GM12878 (cell line): Measurements from ENCODE around the gene MTMR3. TPM values are rescaled to one million over a fixed set of nuclear protein-coding genes. Genes with fewer than 3 reads are reported as not detected.

Experiments
- ATAC-seq: fragments of 200-7000 bp; cut with Tn5 transposase; 3 replicates; pipeline ENCODE4 v1.9.1; 2020; ENCODE audit warnings: mild to moderate bottlenecking, moderate library complexity
- BruUV-seq: library from RNA; stranded (reverse); fragments of 400-500 nt; replicated peaks from 2 replicates; lab custom pipeline; 2021; lab: Mats Ljungman, UMichigan
- CTCF ChIA-PET: fragments of 300-600 bp; sonication (Branson Sonifier 250); formaldehyde crosslinking; extraction: SDS; loops from one replicate; lab custom pipeline; 2021; ENCODE audit warnings: inconsistent platforms; lab: Yijun Ruan, JAX
- POLR2A ChIA-PET: fragments of 350-600 bp; formaldehyde crosslinking; extraction: SDS; loops from one replicate; lab custom pipeline; 2021; ENCODE audit warnings: inconsistent platforms; lab: Charles Lee
- RAD21 ChIA-PET: fragments of 300-600 bp; sonication (Branson Sonifier 250); formaldehyde crosslinking; loops from one replicate; lab custom pipeline; 2023; ENCODE audit warnings: antibody characterized with exemption; ENCODE audit not compliant: unreplicated experiment; lab: Charles Lee
- SMC1A ChIA-PET: fragments of 300-600 bp; sonication (Branson Sonifier 250); formaldehyde crosslinking; loops from one replicate; lab custom pipeline; 2023; ENCODE audit not compliant: unreplicated experiment, uncharacterized antibody; lab: Charles Lee
- DNase-seq: peaks from one replicate; pipeline ENCODE4 v3.0.0-alpha.2; 2011; ENCODE audit warnings: low read depth, low spot score
- FAIRE-seq: peaks from 3 replicates; lab custom pipeline; 2011; peaks lifted over from hg19 to GRCh38; lab: Jason Lieb, UNC
- H2AFZ ChIP-seq: 2 replicates; pipeline ENCODE4 v1.6.0; 2011; ENCODE audit warnings: low read depth, low read length, control low read depth; ENCODE audit not compliant: control insufficient read depth
- H3K27ac ChIP-seq: 2 replicates; pipeline ENCODE4 v1.5.1; 2011; ENCODE audit warnings: control low read depth; ENCODE audit not compliant: control insufficient read depth, insufficient read depth
- H3K27me3 ChIP-seq, 2 experiments: replicated peaks in 1 of 2; 2 replicates each; pipeline versions ENCODE4 v1.6.0 to v1.6.1; 2011; ENCODE audit warnings: low read length in 1 of 2; ENCODE audit not compliant: control insufficient read depth in 2 of 2, insufficient read depth in 2 of 2
- H3K36me3 ChIP-seq, 2 experiments: 2 replicates each; pipeline ENCODE4 v1.5.1; 2011; ENCODE audit warnings: low read length in 1 of 2; ENCODE audit not compliant: control insufficient read depth in 2 of 2, insufficient read depth in 2 of 2
- H3K4me1 ChIP-seq: 2 replicates; pipeline ENCODE4 v1.6.1; 2011; ENCODE audit warnings: mild to moderate bottlenecking, low read length, moderate library complexity, mixed read lengths; ENCODE audit not compliant: control insufficient read depth, insufficient read depth
- H3K4me2 ChIP-seq: 2 replicates; pipeline ENCODE4 v1.6.0; 2011; ENCODE audit warnings: control low read depth; ENCODE audit not compliant: control insufficient read depth, insufficient read depth
- H3K4me3 ChIP-seq: fragments of 200-600 bp; sonication (generic); 2 replicates; pipeline ENCODE4 v1.5.1; 2016
- H3K79me2 ChIP-seq: 2 replicates; pipeline ENCODE4 v1.6.0; 2011; ENCODE audit warnings: low read length; ENCODE audit not compliant: control insufficient read depth, insufficient read depth
- H3K9ac ChIP-seq: 2 replicates; pipeline ENCODE4 v1.8.0; 2011; ENCODE audit warnings: low read length, control low read depth, mixed read lengths; ENCODE audit not compliant: control insufficient read depth, insufficient read depth
- H3K9me3 ChIP-seq: replicated peaks from 3 replicates; pipeline ENCODE4 v1.5.1; 2011; ENCODE audit warnings: mild to moderate bottlenecking, low read length; ENCODE audit not compliant: control insufficient read depth, insufficient read depth
- H4K20me1 ChIP-seq: 2 replicates; pipeline ENCODE4 v1.6.0; 2011; ENCODE audit not compliant: control insufficient read depth, insufficient read depth
- BRCA1 ChIP-seq: IDR thresholded peaks from 2 replicates; pipeline ENCODE4 v1.6.1; 2011; ENCODE audit warnings: low read depth, low read length, improper control_type of control experiment
- CBFB ChIP-seq: IDR thresholded peaks from 2 replicates; pipeline ENCODE4 v1.6.1; 2016; ENCODE audit warnings: antibody characterized with exemption, low read depth
- CREB1 ChIP-seq: IDR thresholded peaks from 2 replicates; pipeline ENCODE4 v1.6.1; 2012; ENCODE audit warnings: low read depth, mild to moderate bottlenecking, inconsistent platforms
- CTCF ChIP-seq, 3 experiments: IDR thresholded peaks in 2 of 3; conservative IDR thresholded peaks in 1 of 3; 2 replicates each; pipeline ENCODE4 v1.5.1; 2011; ENCODE audit warnings: low read depth in 3 of 3, low read length in 3 of 3, mild to moderate bottlenecking in 3 of 3, control low read depth in 2 of 3, moderate library complexity in 2 of 3, inconsistent platforms in 1 of 3, mixed read lengths in 1 of 3; ENCODE audit not compliant: control insufficient read depth in 2 of 3, insufficient read depth in 1 of 3; ENCODE audit errors: extremely low read depth in 1 of 3
- ELK1 ChIP-seq: IDR thresholded peaks from 2 replicates; pipeline ENCODE4 v1.6.1; 2012; ENCODE audit warnings: low read depth, low read length, improper control_type of control experiment
- HCFC1 ChIP-seq: fragments of 150-350 bp; IDR thresholded peaks from 2 replicates; pipeline ENCODE4 v1.6.1; 2014; ENCODE audit warnings: low read length
- JUNB ChIP-seq: IDR thresholded peaks from 2 replicates; pipeline ENCODE4 v1.6.1; 2016; ENCODE audit warnings: antibody characterized with exemption, mild to moderate bottlenecking
- LARP7 ChIP-seq: fragments of 450-650 bp; IDR thresholded peaks from 2 replicates; pipeline ENCODE4 v1.6.1; 2017; ENCODE audit warnings: mild to moderate bottlenecking
- MEF2A ChIP-seq: IDR thresholded peaks from 2 replicates; pipeline ENCODE4 v1.6.1; 2011; ENCODE audit warnings: low read depth, mild to moderate bottlenecking, low read length, moderate library complexity; ENCODE audit not compliant: insufficient read depth
- NFXL1 ChIP-seq: fragments of 450-650 bp; IDR thresholded peaks from 2 replicates; pipeline ENCODE4 v1.6.1; 2017; ENCODE audit warnings: antibody characterized with exemption, mild to moderate bottlenecking, borderline replicate concordance
- NFYA ChIP-seq: IDR thresholded peaks from 2 replicates; pipeline ENCODE4 v1.6.1; 2011; ENCODE audit warnings: low read depth, mild to moderate bottlenecking, low read length, improper control_type of control experiment, borderline replicate concordance
- NR2F1 ChIP-seq: fragments of 450-650 bp; conservative IDR thresholded peaks from 2 replicates; pipeline ENCODE4 v1.6.1; 2017; ENCODE audit warnings: mild to moderate bottlenecking
- RFX5 ChIP-seq: IDR thresholded peaks from 2 replicates; pipeline ENCODE4 v1.6.1; 2011; ENCODE audit warnings: low read depth, low read length, improper control_type of control experiment
- SP1 ChIP-seq: IDR thresholded peaks from one replicate; pipeline ENCODE4 v1.6.1; 2011; ENCODE audit warnings: low read depth, low read length
- SPI1 ChIP-seq: IDR thresholded peaks from 2 replicates; pipeline ENCODE4 v1.6.1; 2011; ENCODE audit warnings: low read depth, mild to moderate bottlenecking, low read length, moderate library complexity, borderline replicate concordance; ENCODE audit not compliant: insufficient read depth
- SRF ChIP-seq, 2 experiments: IDR thresholded peaks; 2 replicates each; pipeline ENCODE4 v1.6.1; 2011; ENCODE audit warnings: low read depth in 2 of 2, low read length in 2 of 2, mild to moderate bottlenecking in 1 of 2, moderate library complexity in 1 of 2
- ZBED1 ChIP-seq: IDR thresholded peaks from 2 replicates; pipeline ENCODE4 v1.6.1; 2016; ENCODE audit warnings: borderline replicate concordance
- ZNF217 ChIP-seq: fragments of 450-650 bp; IDR thresholded peaks from 2 replicates; pipeline ENCODE4 v1.6.1; 2017; ENCODE audit warnings: antibody characterized with exemption, mild to moderate bottlenecking
- ZSCAN29 ChIP-seq: fragments of 450-650 bp; IDR thresholded peaks from 2 replicates; pipeline ENCODE4 v1.6.1; 2017; ENCODE audit warnings: mild to moderate bottlenecking, moderate library complexity
- WGBS: methylation state at CpG from one replicate; pipeline ENCODE4 v1.1.6; 2016; ENCODE audit warnings: low lambda C conversion rate; ENCODE audit not compliant: insufficient replicate concordance, insufficient coverage; ENCODE audit errors: missing lambda C conversion rate; 5-methylcytosine and 5-hydroxymethylcytosine counted together
- in situ Hi-C: fragments of 300-500 bp; cut with MboI; formaldehyde crosslinking; loops from 9 replicates; pipeline ENCODE4 v1.14.3; 2018; ENCODE audit warnings: mixed read lengths
- intact Hi-C: fragments of 100-400 bp; cut with micrococcal nuclease; formaldehyde crosslinking; loops from one replicate; pipeline ENCODE4 v1.14.2; 2022; ENCODE audit not compliant: unreplicated experiment
- polyA plus RNA-seq, 11 experiments: library from polyadenylated mRNA; depleted of rRNA in 4 of 11; unstranded in 6 of 11; stranded (reverse) in 5 of 11; fragments of >200 nt; fragmentation: Nextera tagmentation in 4 of 11; fragmentation: Illumina TruSeq in 1 of 11; extraction: Ambion mirVana in 4 of 11; extraction: Trizol in 1 of 11; gene quantifications; 1 replicate in 1 of 11; 2 replicates in 10 of 11; pipeline versions ENCODE4 v1.2.1 to v1.2.3, GENCODE V29; 2011 to 2016; ENCODE audit warnings: inconsistent platforms in 2 of 11, missing spikeins in 2 of 11, low read depth in 1 of 11
- total RNA-seq, 4 experiments: library from RNA; depleted of rRNA in 3 of 4; stranded (reverse); fragments of >200 nt in 3 of 4; fragmentation: Illumina TruSeq in 1 of 4; extraction: Trizol in 1 of 4; gene quantifications; 2 replicates each; pipeline versions ENCODE4 v1.2.1 to v1.2.3, GENCODE V29; 2013 to 2021

The MTMR3 gene
- total and polyA plus RNA-seq, 10 of the 15 experiments (the other 5 are each of a cell fraction or from before 2014, with no cell fraction given) = 1.4 to 23.7 (median 10.6) TPM

- no TSS peak for BruUV-seq
- Histone ChIP-seq H3K9ac (no peak overlapping the region), H3K79me2 (no peaks in the 10 kb centered on the region), H3K4me3 (no peak overlapping the region), H3K4me1 (no peaks in the 10 kb centered on the region), H3K27me3 (no peaks in the 10 kb centered on the region), H3K9me3 (no peaks in the 10 kb centered on the region), H3K27ac (no peak overlapping the region), H3K4me2 (no peak overlapping the region), H4K20me1 (no peaks in the 10 kb centered on the region), H3K36me3 (peaks cover 0 to 2% of the 10 kb centered on the region in 2 experiments; a peak in 2 of 4 replicates), H2AFZ (no peak overlapping the region)
- intact Hi-C loops (loop anchor here (10.0 kb wide), 1 partner anchor 105 kb away; the partner anchor contains the start of gene MTMR3), in situ Hi-C loops (no loop called here)
- ChIA-PET CTCF (interaction anchor here (1.0 kb wide), 1 partner anchor 8 kb away, joined by 3 read pairs; no protein-coding TSS in a partner anchor), RAD21 (no interaction called here), POLR2A (no interaction called here), SMC1A (interaction anchor here (1.5 kb wide), 1 partner anchor 19 kb away, joined by 3 read pairs; no protein-coding TSS in a partner anchor)
- WGBS = 87% methylated on average over 6 of the region's 6 CpGs
- FAIRE-seq (no peak), ATAC-seq (no peak), DNase-seq (no peak)
- no peak for TF ChIP-seq RFX5
- TF ChIP-seq SP1 = no peak
- no peak for TF ChIP-seq BRCA1
- no peak for TF ChIP-seq JUNB
- no peak for TF ChIP-seq LARP7
- TF ChIP-seq SRF (IDR thresholded peaks at IDR 0.05; ENCODE audit: low read depth in 2 of 2, low read length in 2 of 2) = no peak
- TF ChIP-seq CBFB = no peak
- TF ChIP-seq SPI1 = no peak
- TF ChIP-seq CTCF (IDR thresholded peaks at IDR 0.05 in 2 of 3, conservative IDR thresholded peaks at IDR 0.05 in 1 of 3; ENCODE audit: control insufficient read depth in 2 of 3, extremely low read depth in 1 of 3, insufficient read depth in 1 of 3, low read depth in 3 of 3, low read length in 3 of 3) = no peak
- TF ChIP-seq HCFC1 = no peak
- TF ChIP-seq ZNF217 = no peak
- no peak for TF ChIP-seq NFXL1
- no peak for TF ChIP-seq ELK1
- no peak for TF ChIP-seq ZSCAN29
- no peak for TF ChIP-seq CREB1
- no peak for TF ChIP-seq NR2F1
- TF ChIP-seq MEF2A = no peak
- no peak for TF ChIP-seq ZBED1
- TF ChIP-seq NFYA = no peak
These were observed 106.5 kb downstream of the MTMR3 start for GRCh38 chr22:29989446-29989845.
